HTR-8/SVneo (cell line): ENCODE measurements around the gene LINC00237.

Experiments used
- DNase-seq: peaks from one replicate; pipeline ENCODE4 v3.0.0; 2011; ENCODE audit warnings: low spot score, mixed read lengths; ENCODE audit not compliant: insufficient read length
- FAIRE-seq: peaks from 2 replicates; lab custom pipeline; 2011; peaks lifted over from hg19 to GRCh38; lab: Jason Lieb, UNC

LINC00237 gene

DNA sequence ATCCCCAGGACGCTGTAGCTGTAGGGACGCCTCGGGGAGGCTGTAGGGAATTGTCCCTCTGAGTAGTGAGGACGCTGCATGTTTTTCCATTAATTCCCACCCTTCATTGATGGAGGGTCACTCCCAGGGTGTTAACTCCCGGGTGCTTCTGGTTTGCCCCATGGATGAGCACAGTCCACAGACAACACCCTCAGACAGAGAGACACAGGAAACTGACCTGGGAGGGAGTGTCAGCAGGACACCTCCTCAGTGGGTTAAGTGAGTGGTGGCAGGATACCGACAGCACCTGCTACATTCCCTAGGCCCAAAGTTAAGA, 53.5 kb downstream of the LINC00237 start:
- no peak for FAIRE-seq
- DNase-seq = no peak

DNA sequence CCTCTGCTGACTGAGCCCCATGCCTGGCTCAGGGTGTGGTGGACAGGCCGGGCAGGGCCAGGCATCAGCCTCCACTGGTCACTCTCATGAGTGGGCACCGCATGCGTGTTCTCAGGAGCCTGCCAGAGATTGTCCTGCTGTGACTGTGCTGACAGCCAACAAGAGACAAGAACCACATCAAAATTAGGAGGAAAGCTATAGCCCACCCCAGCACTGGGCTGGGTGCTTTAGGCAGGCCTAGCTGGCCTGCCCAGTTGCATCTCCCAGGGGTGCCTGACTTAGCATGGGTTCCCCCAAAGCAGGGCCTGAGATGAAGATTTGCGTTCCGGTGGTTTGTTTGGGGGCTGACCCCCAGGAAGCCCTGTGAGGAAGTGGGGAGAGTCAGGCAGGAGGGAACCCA, 53.9 kb downstream of the LINC00237 start:
- DNase-seq = no peak
- no peak for FAIRE-seq

DNA sequence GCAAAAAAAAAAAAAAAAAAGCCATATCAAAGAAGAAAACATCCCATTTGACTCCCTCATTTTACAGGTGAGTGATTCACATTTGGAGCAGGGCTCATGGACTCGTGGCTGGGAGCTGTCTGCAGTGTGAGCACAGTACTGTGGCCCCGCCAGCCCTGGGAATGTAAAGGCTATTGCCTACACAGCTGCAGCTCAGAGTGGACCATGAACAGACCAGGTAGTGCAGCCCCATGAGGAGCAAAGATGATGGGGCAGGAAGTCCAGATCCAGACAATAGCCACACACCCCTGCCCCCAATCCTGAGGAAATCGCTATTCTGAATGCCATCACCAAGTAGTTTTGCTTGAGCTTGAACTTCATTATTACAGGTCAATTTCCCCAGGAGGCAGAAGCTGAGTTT, 55.4 kb downstream of the LINC00237 start:
- no peak for DNase-seq
- FAIRE-seq = no peak

DNA sequence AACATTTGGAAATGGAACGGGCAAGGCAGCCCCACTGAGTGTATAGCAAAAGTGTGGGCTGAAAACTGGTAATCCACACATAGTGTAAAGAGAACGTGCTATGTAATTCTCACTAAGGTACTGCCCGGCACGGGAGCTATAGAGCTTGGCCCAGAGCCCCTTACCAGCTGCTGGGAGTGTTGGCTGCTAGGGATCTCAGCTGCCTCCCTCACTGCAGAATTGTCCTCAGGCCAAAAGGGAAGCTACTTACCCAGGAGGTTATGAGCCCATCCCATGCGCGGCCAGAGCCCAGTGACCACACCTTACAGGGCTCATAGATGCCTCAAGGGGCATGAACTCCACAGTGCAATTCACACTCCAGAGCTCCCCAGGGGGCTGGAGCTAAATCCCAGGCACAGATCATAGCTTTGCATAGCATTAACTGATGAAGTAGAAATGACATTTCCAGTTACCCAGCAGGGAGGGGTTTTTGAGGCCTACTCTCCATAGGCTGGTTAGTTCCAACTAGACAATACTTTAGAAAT, 56.8 kb downstream of the LINC00237 start:
- no peak for DNase-seq
- no peak for FAIRE-seq

DNA sequence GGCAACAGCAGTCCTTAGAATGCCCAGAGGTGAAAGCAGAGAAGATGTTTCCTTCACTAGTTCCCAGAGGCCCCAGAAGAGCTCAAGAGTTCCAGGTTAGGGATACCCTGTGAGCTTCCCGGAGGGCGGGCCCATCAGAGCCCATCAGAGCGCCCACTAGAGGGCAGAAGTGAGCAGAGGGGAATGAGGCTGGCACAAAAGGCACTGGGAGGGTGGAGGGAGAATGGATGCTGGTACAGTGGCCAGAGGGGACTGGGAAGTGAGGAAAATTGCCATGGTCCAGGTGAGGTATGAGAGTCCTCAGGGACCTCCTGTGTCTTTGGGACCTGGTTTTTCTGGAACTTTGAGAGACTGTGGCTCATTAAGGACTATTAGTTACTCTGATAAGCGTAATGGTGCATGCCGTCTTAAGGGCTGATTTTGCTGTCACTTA, 57.3 kb downstream of the LINC00237 start:
- DNase-seq (peak; percentile 23), FAIRE-seq (no peak)

DNA sequence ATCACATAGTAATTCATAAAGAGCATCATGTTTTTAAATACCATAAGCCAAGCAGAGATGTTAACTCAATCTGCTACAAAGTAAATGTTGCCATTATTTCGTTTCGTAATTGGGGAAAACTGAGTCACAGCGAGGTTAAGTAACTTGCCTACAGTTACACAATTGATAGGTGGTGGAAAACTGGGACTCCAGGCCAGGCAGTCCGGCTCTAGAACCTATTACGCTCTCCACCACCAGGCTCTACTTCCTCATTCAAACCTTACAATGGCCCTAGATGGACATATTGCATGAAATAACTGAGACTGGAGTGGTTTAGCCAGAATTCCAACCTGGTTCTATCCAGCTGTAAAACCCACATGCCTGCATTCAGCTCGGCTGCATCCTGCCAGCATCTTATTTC, 58.2 kb downstream of the LINC00237 start:
- DNase-seq (no peak), FAIRE-seq (no peak)

DNA sequence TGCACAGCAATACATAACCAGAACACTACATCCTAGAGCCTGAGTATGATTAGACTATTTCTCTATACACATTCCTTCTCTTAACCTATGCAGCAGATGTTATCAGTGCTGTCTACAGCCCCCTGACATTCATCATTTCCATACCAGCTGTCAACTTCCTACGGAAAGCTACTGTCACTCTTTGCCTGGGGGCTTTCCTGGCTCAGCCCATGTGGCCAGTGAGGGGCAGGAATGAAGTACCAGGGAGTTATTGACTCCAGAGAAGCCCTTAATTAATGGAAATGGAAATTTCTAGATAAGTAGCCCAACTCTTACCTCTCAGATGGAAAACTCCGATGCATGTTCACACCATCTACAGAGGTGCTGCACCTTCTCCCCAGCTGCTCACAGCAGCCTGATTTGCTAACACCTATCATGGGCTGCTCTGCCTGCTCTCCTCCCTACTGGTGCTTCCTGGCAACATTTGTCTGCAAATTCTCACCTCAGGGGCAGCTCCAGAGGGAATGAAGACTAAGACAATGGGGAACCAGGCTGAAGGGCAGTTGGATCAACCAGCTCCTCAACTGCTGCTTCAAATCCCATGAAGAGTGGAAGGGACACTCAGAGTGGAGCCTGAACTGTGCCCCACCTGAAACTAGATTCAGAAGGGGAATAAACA, 59.6 kb downstream of the LINC00237 start:
- DNase-seq (no peak), FAIRE-seq (no peak)
